Pons (tissue), 1 donor: ENCODE measurements around the gene NTM.
"Not testable (repeated sequence)": the region's sequence is repeated elsewhere in the genome, so short reads cannot be mapped to it uniquely, and the experiment has no call there.

ENCODE experiments used
- DNase-seq: peaks from one replicate; pipeline ENCODE4 v3.0.0-alpha.2; 2016; ENCODE audit warnings: low spot score

NTM gene

GRCh38 chr11:132047167-132047566, 676.8 kb downstream of the NTM start:
- no peak for DNase-seq

GRCh38 chr11:132048040-132048439, 677.6 kb downstream of the NTM start:
- DNase-seq: peak; percentile 49

GRCh38 chr11:132049205-132049604, 678.8 kb downstream of the NTM start:
- no peak for DNase-seq

- DNase-seq: no peak
Measured at GRCh38 chr11:132050049-132050448, 679.6 kb downstream of the NTM start.

- DNase-seq: no peak
Measured at GRCh38 chr11:132050577-132051165, 680.3 kb downstream of the NTM start.

GRCh38 chr11:132051704-132052103, 681.3 kb downstream of the NTM start:
- DNase-seq: no peak

- no peak for DNase-seq
Measured at GRCh38 chr11:132052342-132052741, 681.9 kb downstream of the NTM start.

- no peak for DNase-seq
Measured at GRCh38 chr11:132052904-132053303, 682.5 kb downstream of the NTM start.

GRCh38 chr11:132054822-132055221, 684.4 kb downstream of the NTM start:
- no peak for DNase-seq

GRCh38 chr11:132055296-132055695, 684.9 kb downstream of the NTM start:
- DNase-seq: no peak

- no peak for DNase-seq
Measured at GRCh38 chr11:132056689-132057088, 686.3 kb downstream of the NTM start.

- no peak for DNase-seq
Measured at GRCh38 chr11:132057266-132057665, 686.9 kb downstream of the NTM start.

GRCh38 chr11:132058211-132058772, 687.9 kb downstream of the NTM start:
- peak; percentile 94 for DNase-seq

- no peak for DNase-seq
Measured at GRCh38 chr11:132060567-132060966, 690.2 kb downstream of the NTM start.

GRCh38 chr11:132062031-132062430, 691.6 kb downstream of the NTM start:
- no peak for DNase-seq

GRCh38 chr11:132062541-132062940, 692.1 kb downstream of the NTM start:
- DNase-seq: no peak

GRCh38 chr11:132064987-132065620, 694.7 kb downstream of the NTM start:
- DNase-seq: peak; percentile 87

GRCh38 chr11:132068556-132068955, 698.1 kb downstream of the NTM start:
- no peak for DNase-seq

GRCh38 chr11:132069593-132069992, 699.2 kb downstream of the NTM start:
- not testable (repeated sequence) for DNase-seq

GRCh38 chr11:132070907-132071306, 700.5 kb downstream of the NTM start:
- DNase-seq: not testable (repeated sequence)

- DNase-seq: no peak
Measured at GRCh38 chr11:132072044-132072857, 701.8 kb downstream of the NTM start.

- DNase-seq: no peak
Measured at GRCh38 chr11:132072858-132073211, 702.4 kb downstream of the NTM start.

- DNase-seq: no peak
Measured at GRCh38 chr11:132073787-132074186, 703.4 kb downstream of the NTM start.
